GM21576 (cell line): ENCODE measurements around the gene MITF.

Source experiments
- ATAC-seq: cut with Tn5 transposase; IDR thresholded peaks from one replicate; pipeline ENCODE4 v1.9.1; 2021; ENCODE audit warnings: mild to moderate bottlenecking, moderate library complexity; ENCODE audit not compliant: unreplicated experiment

MITF gene

GRCh38 chr3:69827127-69827526 is 87.9 kb downstream of the MITF start:
- no peak for ATAC-seq

- ATAC-seq, result no peak
Observed at GRCh38 chr3:69828817-69829216, 89.6 kb downstream of the MITF start.

DNA sequence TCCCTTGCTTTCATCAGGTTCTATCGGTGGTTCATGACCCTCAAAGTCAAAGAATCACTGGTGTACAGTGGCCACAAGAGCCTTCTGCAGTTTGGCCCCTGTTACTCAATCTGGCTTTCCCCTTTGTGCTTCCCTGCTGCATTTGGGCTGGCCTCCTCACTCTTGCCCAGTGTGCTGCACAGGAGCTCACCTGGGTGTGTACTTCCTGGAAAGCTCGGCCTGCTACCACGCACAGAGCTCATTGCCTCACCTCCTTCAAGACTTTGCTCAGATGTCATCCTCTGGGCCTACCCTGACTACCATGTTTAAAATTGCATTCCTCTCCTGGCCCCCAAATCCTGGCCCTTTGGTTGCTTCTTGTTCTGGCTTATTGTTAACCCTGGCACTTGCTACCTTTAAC is 90.9 kb downstream of the MITF start:
- ATAC-seq, result no peak

- no peak for ATAC-seq
Observed at GRCh38 chr3:69831737-69832136, 92.5 kb downstream of the MITF start.

GRCh38 chr3:69833591-69833990 is 94.3 kb downstream of the MITF start:
- ATAC-seq, result no peak

GRCh38 chr3:69838217-69838616 is 99.0 kb downstream of the MITF start:
- ATAC-seq, result no peak

GRCh38 chr3:69838696-69839515 is 99.6 kb downstream of the MITF start:
- ATAC-seq, result no peak

DNA sequence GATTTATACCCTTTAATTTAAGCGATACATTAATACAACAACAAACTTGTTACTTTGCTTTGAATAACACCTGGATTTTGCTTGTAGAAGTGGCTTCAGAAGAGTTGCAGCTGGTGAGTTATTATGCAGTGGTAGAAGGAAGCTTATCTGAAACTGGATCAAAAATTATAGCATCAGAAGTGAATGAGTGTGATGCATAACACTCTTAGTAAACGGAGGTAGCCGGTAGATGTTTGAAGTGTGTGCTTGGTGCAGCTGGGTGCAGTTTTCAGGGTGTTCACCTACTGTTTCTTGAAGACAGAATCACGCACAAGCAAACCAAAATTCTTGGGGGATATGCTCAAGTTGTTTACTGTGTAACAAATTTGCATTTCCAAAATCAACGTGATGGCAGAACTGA is 103.1 kb downstream of the MITF start:
- ATAC-seq, result no peak

DNA sequence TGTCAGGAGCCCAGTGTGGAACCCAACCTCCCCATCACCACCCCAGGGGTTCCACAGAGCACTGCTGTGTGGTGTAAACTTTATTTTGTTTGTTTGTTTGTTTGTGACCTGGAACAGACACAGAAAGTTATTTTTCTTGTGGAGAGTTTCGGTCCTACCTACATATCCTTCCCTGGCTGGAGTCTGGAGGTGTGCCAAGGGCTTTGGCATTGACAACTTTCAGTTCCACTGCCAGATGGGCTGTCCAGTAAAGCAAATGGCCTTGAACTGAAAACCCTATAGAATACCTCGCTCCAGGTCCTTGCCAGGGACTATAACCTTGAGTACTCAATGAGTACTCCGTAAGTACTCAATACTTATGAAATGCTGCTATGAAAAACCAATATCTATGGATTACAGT is 103.5 kb downstream of the MITF start:
- no peak for ATAC-seq

- ATAC-seq, result no peak
Observed at GRCh38 chr3:69844706-69845105, 105.4 kb downstream of the MITF start.

- ATAC-seq, result no peak
Observed at GRCh38 chr3:69847303-69847702, 108.0 kb downstream of the MITF start.

- no peak for ATAC-seq
Observed at GRCh38 chr3:69848113-69848512, 108.8 kb downstream of the MITF start.

GRCh38 chr3:69850849-69851248 is 111.6 kb downstream of the MITF start:
- ATAC-seq, result no peak

GRCh38 chr3:69853027-69853426 is 113.8 kb downstream of the MITF start:
- no peak for ATAC-seq

DNA sequence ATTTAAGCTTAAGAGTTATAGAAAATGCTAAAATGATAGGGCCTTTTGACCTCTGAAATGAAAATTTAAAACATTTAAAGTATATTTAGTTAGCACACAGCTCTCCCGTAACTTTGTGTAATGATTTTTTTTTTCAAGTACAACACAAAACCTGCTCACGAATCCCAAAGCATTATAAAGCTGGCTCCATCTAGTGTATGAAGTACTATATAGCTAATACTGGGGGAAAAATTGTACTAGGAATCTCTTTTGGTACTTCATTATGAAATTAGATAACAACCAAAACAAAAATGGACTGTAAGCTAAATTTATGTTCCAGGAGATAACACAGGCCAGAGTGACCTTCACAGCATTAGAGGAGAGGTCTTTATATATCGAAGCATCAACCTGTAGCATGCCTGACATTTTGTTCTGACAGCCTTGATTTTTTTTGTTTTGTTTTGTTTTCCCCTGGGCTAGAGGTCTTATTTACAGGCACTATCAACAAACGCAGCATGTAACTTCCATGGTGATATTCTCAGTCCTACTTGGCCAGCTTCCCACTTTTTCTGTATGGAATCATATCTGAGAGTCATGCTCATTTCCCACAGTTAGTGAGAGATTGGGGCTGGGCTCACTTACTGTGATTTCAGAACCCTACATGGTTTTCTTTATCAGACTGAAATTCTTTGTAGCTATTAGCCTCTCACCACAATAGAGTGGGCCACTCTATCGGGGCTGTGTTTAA is 116.3 kb downstream of the MITF start:
- ATAC-seq, result no peak

GRCh38 chr3:69856965-69857705 is 117.9 kb downstream of the MITF start:
- no peak for ATAC-seq

- ATAC-seq, result no peak
Observed at GRCh38 chr3:69861556-69861955, 122.3 kb downstream of the MITF start.

DNA sequence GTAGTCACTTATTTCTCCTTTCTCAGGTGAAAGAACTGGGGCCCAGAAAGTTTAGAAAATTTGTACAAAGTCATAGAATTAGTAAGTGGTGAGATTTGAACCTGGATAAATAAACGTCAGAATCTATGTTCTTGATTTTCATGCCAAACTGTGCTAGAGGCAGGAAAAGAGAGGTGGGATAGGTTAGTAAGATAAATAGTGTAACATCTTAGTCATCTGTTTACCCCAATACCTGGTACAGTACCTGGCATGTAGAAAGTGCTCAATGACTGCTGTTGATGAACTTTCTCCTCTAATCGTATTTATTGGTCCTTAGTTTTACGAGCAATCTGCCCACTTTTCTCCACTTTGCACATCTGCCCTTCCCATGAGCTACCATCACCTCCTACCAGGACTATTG is 124.9 kb downstream of the MITF start:
- ATAC-seq, result no peak

- no peak for ATAC-seq
Observed at GRCh38 chr3:69864766-69865165, 125.5 kb downstream of the MITF start.

DNA sequence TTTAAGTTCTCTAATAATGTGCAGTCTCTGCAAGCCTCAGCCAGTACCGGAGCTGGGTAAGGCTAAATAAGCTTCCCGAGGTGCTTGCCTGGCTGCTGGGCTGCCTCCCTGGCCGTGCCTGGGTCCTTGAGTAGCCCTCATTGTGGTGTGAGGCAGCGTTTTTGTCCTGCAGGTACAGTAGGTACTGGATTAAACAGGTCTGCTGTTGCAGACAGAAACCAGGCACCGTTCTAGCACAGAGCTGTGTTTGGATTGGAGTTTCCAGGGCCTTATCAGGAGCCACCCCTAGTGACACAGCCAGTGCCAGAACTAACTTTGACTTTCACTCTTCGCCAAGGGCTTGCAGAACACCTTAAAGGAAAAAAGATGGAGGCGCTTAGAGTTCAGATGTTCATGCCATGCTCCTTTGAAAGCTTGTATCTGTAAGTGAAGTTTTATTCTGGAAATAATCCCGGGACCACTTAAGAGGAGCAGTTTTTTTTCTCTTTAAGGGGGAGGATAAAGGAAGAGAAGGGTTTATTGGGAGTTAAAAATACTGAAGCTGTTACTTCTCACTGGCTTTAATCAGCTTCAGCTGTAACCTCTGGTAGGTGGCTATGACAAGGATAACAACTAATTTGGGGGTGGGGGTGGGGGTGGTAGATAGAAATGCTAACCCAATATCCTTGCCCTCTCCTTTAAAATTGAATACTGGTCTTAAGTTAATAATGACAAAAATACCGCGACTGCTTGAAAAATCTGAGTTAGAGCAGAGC is 126.8 kb downstream of the MITF start:
- no peak for ATAC-seq
